ENCODE measurements around the gene DEPDC1B.
"Not testable (repeated sequence)": the region's sequence is repeated elsewhere in the genome, so short reads cannot be mapped to it uniquely, and the experiment has no call there.

The DEPDC1B gene
- 1.2 to 2.6 reads per million in 2 donors for total RNA-seq

- DNase-seq = peak; percentile 66 to 94 (median 81)
Observed at GRCh38 chr5:60699609-60700415, at the start of gene DEPDC1B. Gene DEPDC1B (minus strand): TSS chr5:60700166. CDS start chr5:60700093, 73 bp downstream.

GRCh38 chr5:60744682-60745081 is 44.7 kb upstream of the DEPDC1B start:
- no peak for DNase-seq

GRCh38 chr5:60743511-60744314 is 43.7 kb upstream of the DEPDC1B start:
- no peak for DNase-seq

- DNase-seq = no peak
Observed at GRCh38 chr5:60740322-60740721, 40.4 kb upstream of the DEPDC1B start.

GRCh38 chr5:60738933-60739332 is 39.0 kb upstream of the DEPDC1B start:
- no peak for DNase-seq

GRCh38 chr5:60738461-60738860 is 38.5 kb upstream of the DEPDC1B start:
- DNase-seq = no peak

GRCh38 chr5:60730858-60731257 is 30.9 kb upstream of the DEPDC1B start:
- not testable (repeated sequence) for DNase-seq

GRCh38 chr5:60727033-60727679 is 27.2 kb upstream of the DEPDC1B start:
- no peak for DNase-seq

- no peak for DNase-seq
Observed at GRCh38 chr5:60724126-60724525, 24.2 kb upstream of the DEPDC1B start.

GRCh38 chr5:60722416-60722815 is 22.4 kb upstream of the DEPDC1B start:
- DNase-seq = no peak

GRCh38 chr5:60719329-60719728 is 19.4 kb upstream of the DEPDC1B start:
- DNase-seq = no peak

- DNase-seq = no peak
Observed at GRCh38 chr5:60718166-60718892, 18.4 kb upstream of the DEPDC1B start.

- DNase-seq = not testable (repeated sequence)
Observed at GRCh38 chr5:60715201-60715928, 15.4 kb upstream of the DEPDC1B start.

- DNase-seq = no peak
Observed at GRCh38 chr5:60712950-60713349, 13.0 kb upstream of the DEPDC1B start.

GRCh38 chr5:60711892-60712291 is 11.9 kb upstream of the DEPDC1B start:
- DNase-seq = not testable (repeated sequence)

GRCh38 chr5:60710362-60710761 is 10.4 kb upstream of the DEPDC1B start:
- DNase-seq = no peak

GRCh38 chr5:60705144-60705543 is 5.2 kb upstream of the DEPDC1B start:
- DNase-seq = no peak

GRCh38 chr5:60703944-60704343 is 4.0 kb upstream of the DEPDC1B start:
- DNase-seq = no peak

- no peak for DNase-seq
Observed at GRCh38 chr5:60701321-60701968, 1.5 kb upstream of the DEPDC1B start.

GRCh38 chr5:60700416-60700757 is 421 bp upstream of the DEPDC1B start:
- no peak for DNase-seq

- DNase-seq = no peak
Observed at GRCh38 chr5:60699288-60699608, 718 bp downstream of the DEPDC1B start.

- DNase-seq = no peak
Observed at GRCh38 chr5:60698336-60698735, 1.6 kb downstream of the DEPDC1B start.
